PC-3 (cell line): ENCODE measurements around the gene PRR36. TPM values are rescaled to one million over a fixed set of nuclear protein-coding genes. Genes with fewer than 3 reads are reported as not detected.

Source experiments
- ATAC-seq: fragments of 200-7000 bp; cut with Tn5 transposase; 2 replicates; pipeline ENCODE4 v1.9.1; 2020; ENCODE audit warnings: mild to moderate bottlenecking, moderate library complexity
- BruUV-seq: library from RNA; stranded (reverse); fragments of 400-500 nt; replicated peaks from 2 replicates; lab custom pipeline; 2021; lab: Mats Ljungman, UMichigan
- CTCF ChIA-PET: fragments of 300-600 bp; sonication (Branson Sonifier 250); formaldehyde crosslinking; loops from one replicate; lab custom pipeline; 2022; ENCODE audit warnings: antibody characterized with exemption; lab: Charles Lee
- POLR2A ChIA-PET: fragments of 300-600 bp; sonication (Branson Sonifier 250); formaldehyde crosslinking; loops from one replicate; lab custom pipeline; 2022; ENCODE audit warnings: antibody characterized with exemption; ENCODE audit not compliant: unreplicated experiment; lab: Charles Lee
- DNase-seq: peaks from one replicate; pipeline ENCODE4 v3.0.0-alpha.2; 2015
- H2AFZ ChIP-seq: fragments of 300-600 bp; sonication (generic); 2 replicates; pipeline ENCODE4 v1.6.0; 2016; ENCODE audit warnings: antibody characterized with exemption, low read length
- H3F3A ChIP-seq: fragments of 300-600 bp; sonication (generic); one replicate; pipeline ENCODE4 v1.6.0; 2017; ENCODE audit warnings: antibody characterized with exemption, low read length, control low read depth, mild to moderate bottlenecking; ENCODE audit not compliant: unreplicated experiment
- H3K27ac ChIP-seq: fragments of 300-600 bp; sonication (generic); 2 replicates; pipeline ENCODE4 v1.5.1; 2016; ENCODE audit warnings: mild to moderate bottlenecking, low read length
- H3K27me3 ChIP-seq: fragments of 300-600 bp; sonication (generic); 2 replicates; pipeline ENCODE4 v1.6.1; 2016; ENCODE audit warnings: low read length, mixed read lengths
- H3K36me3 ChIP-seq: fragments of 300-600 bp; sonication (generic); 2 replicates; pipeline ENCODE4 v1.6.1; 2016; ENCODE audit warnings: low read depth, mixed run types, low read length, mixed read lengths
- H3K4me1 ChIP-seq: fragments of 300-600 bp; sonication (generic); 2 replicates; pipeline ENCODE4 v1.5.1; 2016; ENCODE audit warnings: low read length; ENCODE audit not compliant: insufficient read depth
- H3K4me2 ChIP-seq: fragments of 300-600 bp; sonication (generic); 2 replicates; pipeline ENCODE4 v1.6.0; 2016; ENCODE audit warnings: low read length
- H3K4me3 ChIP-seq: fragments of 300-600 bp; sonication (generic); 2 replicates; pipeline ENCODE4 v1.5.1; 2016; ENCODE audit warnings: mild to moderate bottlenecking, low read length, mixed read lengths
- H3K79me2 ChIP-seq: fragments of 300-600 bp; sonication (generic); 2 replicates; pipeline ENCODE4 v1.6.1; 2017; ENCODE audit warnings: low read length, mixed read lengths
- H3K9ac ChIP-seq: fragments of 300-600 bp; sonication (generic); 2 replicates; pipeline ENCODE4 v1.6.0; 2016; ENCODE audit warnings: mild to moderate bottlenecking, low read length
- H3K9me2 ChIP-seq: fragments of 300-600 bp; sonication (generic); replicated peaks from 2 replicates; pipeline ENCODE4 v1.6.1; 2016; ENCODE audit warnings: mixed run types, low read length, mixed read lengths
- H3K9me3 ChIP-seq: fragments of 300-600 bp; sonication (generic); 2 replicates; pipeline ENCODE4 v1.6.1; 2016; ENCODE audit warnings: low read length, mixed read lengths
- H4K20me1 ChIP-seq: fragments of 300-600 bp; sonication (generic); 2 replicates; pipeline ENCODE4 v1.6.1; 2016; ENCODE audit warnings: low read length, mixed read lengths
- CTCF ChIP-seq: fragments of 300-600 bp; sonication (generic); conservative IDR thresholded peaks from 2 replicates; pipeline ENCODE4 v1.5.1; 2017; ENCODE audit warnings: antibody characterized with exemption, low read depth, mild to moderate bottlenecking, low read length
- EZH2 ChIP-seq: fragments of 300-600 bp; sonication (generic); IDR thresholded peaks from one replicate; pipeline ENCODE4 v1.6.1; 2017; ENCODE audit warnings: antibody characterized with exemption, mild to moderate bottlenecking, low read length; ENCODE audit not compliant: unreplicated experiment
- EZH2phosphoT487 ChIP-seq: fragments of 300-600 bp; sonication (generic); IDR thresholded peaks from 2 replicates; pipeline ENCODE4 v1.6.1; 2018; ENCODE audit warnings: mild to moderate bottlenecking, antibody characterized with exemption, low read length, borderline replicate concordance
- intact Hi-C: fragments of 100-400 bp; cut with micrococcal nuclease; formaldehyde crosslinking; loops from 2 replicates; pipeline ENCODE4 v1.9.0; 2023
- total RNA-seq: library from RNA; depleted of rRNA; stranded (reverse); fragments of >200 nt; gene quantifications from 2 replicates; pipeline ENCODE4 v1.2.3, GENCODE V29; 2014

PRR36 gene
- total RNA-seq, 1 experiment from 2014 or later: 2.5 TPM

GRCh38 chr19:7914598-7915045 is 40.4 kb upstream of the PRR36 start, which contains the start of gene TGFBR3L:
Gene TGFBR3L (plus strand): TSS chr19:7914830.
- CTCF ChIA-PET: no interaction called here
- Histone ChIP-seq H3K36me3 (peaks cover 20% of the 10 kb centered on the region), H3K79me2 (peaks cover 4% of the 10 kb centered on the region; the same call in 1 of the 2 replicates), H2AFZ (no peak within 1 kb of the TSS), H3K27ac (no peak within 1 kb of the TSS), H3K4me1 (peaks cover 19% of the 10 kb centered on the region), H3K9me3 (no peaks in the 10 kb centered on the region), H3K4me2 (peak within 1 kb of the TSS; percentile 90), H3K9ac (no peak within 1 kb of the TSS), H3K9me2 (no peaks in the 10 kb centered on the region), H4K20me1 (no peaks in the 10 kb centered on the region), H3K27me3 (no peaks in the 10 kb centered on the region), H3F3A (no peaks in the 10 kb centered on the region), H3K4me3 (peak within 1 kb of the TSS; percentile 74; the same call in 1 of the 2 replicates)
- intact Hi-C loops: no loop called here
- DNase-seq (no peak), ATAC-seq (no peak)
- TF ChIP-seq EZH2phosphoT487 (no peak), EZH2 (no peak), CTCF (no peak)
- POLR2A ChIA-PET: no interaction called here
- no TSS peak for BruUV-seq

GRCh38 chr19:7914099-7914498 is 39.9 kb upstream of the PRR36 start:
- Histone ChIP-seq H3K27ac (no peak overlapping the region), H3K4me2 (no peak overlapping the region), H3K4me1 (peaks cover 18% of the 10 kb centered on the region), H3K9ac (no peak overlapping the region), H2AFZ (no peak overlapping the region), H3K79me2 (peaks cover 4% of the 10 kb centered on the region; the same call in 1 of the 2 replicates), H3F3A (no peaks in the 10 kb centered on the region), H3K9me3 (no peaks in the 10 kb centered on the region), H3K4me3 (no peak overlapping the region), H3K9me2 (no peaks in the 10 kb centered on the region), H3K27me3 (no peaks in the 10 kb centered on the region), H4K20me1 (no peaks in the 10 kb centered on the region), H3K36me3 (peaks cover 20% of the 10 kb centered on the region)
- POLR2A ChIA-PET: no interaction called here
- intact Hi-C loops: no loop called here
- TF ChIP-seq EZH2phosphoT487 (no peak), CTCF (no peak), EZH2 (no peak)
- BruUV-seq: no TSS peak
- no peak for ATAC-seq
- CTCF ChIA-PET: no interaction called here
- DNase-seq: no peak

GRCh38 chr19:7913652-7914051 is 39.5 kb upstream of the PRR36 start:
- Histone ChIP-seq H2AFZ (no peak overlapping the region), H3K4me2 (no peak overlapping the region), H3F3A (no peaks in the 10 kb centered on the region), H3K4me1 (peaks cover 18% of the 10 kb centered on the region), H3K36me3 (peaks cover 20% of the 10 kb centered on the region), H3K9ac (no peak overlapping the region), H3K9me2 (no peaks in the 10 kb centered on the region), H3K9me3 (no peaks in the 10 kb centered on the region), H3K79me2 (peaks cover 4% of the 10 kb centered on the region; the same call in 1 of the 2 replicates), H4K20me1 (no peaks in the 10 kb centered on the region), H3K27ac (no peak overlapping the region), H3K4me3 (no peak overlapping the region), H3K27me3 (no peaks in the 10 kb centered on the region)
- no peak for TF ChIP-seq EZH2phosphoT487
- TF ChIP-seq EZH2: no peak
- TF ChIP-seq CTCF: no peak
- no peak for ATAC-seq
- no peak for DNase-seq
- no TSS peak for BruUV-seq
- intact Hi-C loops: no loop called here
- ChIA-PET CTCF (no interaction called here), POLR2A (no interaction called here)
